IPS DF 4.7 (cell line): ENCODE results near the gene NDST1.

ENCODE experiments used
- DNase-seq: peaks from one replicate; pipeline ENCODE4 v3.0.0-alpha.2; 2013; ENCODE audit warnings: low spot score; ENCODE audit errors: extremely low read depth

NDST1 gene

GRCh38 chr5:150585781-150586341 is 77.9 kb downstream of the NDST1 start:
- no peak for DNase-seq

- DNase-seq, result no peak
Observed at GRCh38 chr5:150587016-150587415, 79.1 kb downstream of the NDST1 start.

- DNase-seq, result no peak
Observed at GRCh38 chr5:150587856-150588595, 80.1 kb downstream of the NDST1 start.

GRCh38 chr5:150588596-150588890 is 80.6 kb downstream of the NDST1 start:
- DNase-seq, result no peak

- DNase-seq, result no peak
Observed at GRCh38 chr5:150589862-150590601, 82.1 kb downstream of the NDST1 start.

GRCh38 chr5:150590979-150591695 is 83.2 kb downstream of the NDST1 start:
- no peak for DNase-seq

GRCh38 chr5:150593593-150593992 is 85.7 kb downstream of the NDST1 start:
- DNase-seq, result no peak

- DNase-seq, result no peak
Observed at GRCh38 chr5:150593996-150594395, 86.1 kb downstream of the NDST1 start.

GRCh38 chr5:150595466-150596031 is 87.6 kb downstream of the NDST1 start:
- no peak for DNase-seq

- DNase-seq, result no peak
Observed at GRCh38 chr5:150596313-150596712, 88.4 kb downstream of the NDST1 start.

- DNase-seq, result no peak
Observed at GRCh38 chr5:150596826-150597225, 88.9 kb downstream of the NDST1 start.

GRCh38 chr5:150598006-150598405 is 90.1 kb downstream of the NDST1 start:
- no peak for DNase-seq

- no peak for DNase-seq
Observed at GRCh38 chr5:150598821-150599273, 90.9 kb downstream of the NDST1 start.

GRCh38 chr5:150599281-150599680 is 91.3 kb downstream of the NDST1 start:
- no peak for DNase-seq

GRCh38 chr5:150599917-150600511 is 92.1 kb downstream of the NDST1 start:
- no peak for DNase-seq

GRCh38 chr5:150600616-150601490 is 92.9 kb downstream of the NDST1 start:
- DNase-seq, result no peak

- no peak for DNase-seq
Observed at GRCh38 chr5:150601491-150602345, 93.8 kb downstream of the NDST1 start.

- no peak for DNase-seq
Observed at GRCh38 chr5:150603052-150603451, 95.1 kb downstream of the NDST1 start.

GRCh38 chr5:150603491-150603890 is 95.6 kb downstream of the NDST1 start:
- no peak for DNase-seq
